Bronchial epithelial cell (primary cell): Measurements from ENCODE around the gene KCNJ10. TPM values are rescaled to one million over a fixed set of nuclear protein-coding genes. Genes with fewer than 3 reads are reported as not detected.
A peak's percentile ranks its signal among the peaks of the same experiment; 100 is the strongest.

Experiments
- DNase-seq: peaks from one replicate; pipeline ENCODE4 v3.0.0-alpha.2; 2010; ENCODE audit warnings: low read depth
- FAIRE-seq: peaks from 2 replicates; lab custom pipeline; 2011; peaks lifted over from hg19 to GRCh38; lab: Jason Lieb, UNC
- H3K27me3 ChIP-seq: 2 replicates; pipeline ENCODE4 v1.5.1; 2011; ENCODE audit warnings: low read length; ENCODE audit not compliant: control insufficient read depth, insufficient read depth
- H3K36me3 ChIP-seq: 2 replicates; pipeline ENCODE4 v1.5.1; 2011; ENCODE audit warnings: low read length; ENCODE audit not compliant: control insufficient read depth, insufficient read depth
- H3K4me3 ChIP-seq: 2 replicates; pipeline ENCODE4 v1.5.1; 2011; ENCODE audit warnings: mild to moderate bottlenecking, low read depth, low read length, control low read depth
- total RNA-seq: library from RNA; depleted of rRNA; stranded (reverse); fragments of >200 nt; gene quantifications from 2 replicates; pipeline ENCODE4 v1.2.1, GENCODE V29; 2014
- TF ChIP-seq, protein P1 (sequence below): IDR thresholded peaks from 2 replicates; pipeline ENCODE4 v1.5.1; 2011; ENCODE audit warnings: mild to moderate bottlenecking, moderate library complexity, low read length, control low read depth, inconsistent platforms; ENCODE audit not compliant: insufficient read depth, severe bottlenecking

Gene KCNJ10
- total RNA-seq, 1 donor from 2014 or later, result not detected

DNA sequence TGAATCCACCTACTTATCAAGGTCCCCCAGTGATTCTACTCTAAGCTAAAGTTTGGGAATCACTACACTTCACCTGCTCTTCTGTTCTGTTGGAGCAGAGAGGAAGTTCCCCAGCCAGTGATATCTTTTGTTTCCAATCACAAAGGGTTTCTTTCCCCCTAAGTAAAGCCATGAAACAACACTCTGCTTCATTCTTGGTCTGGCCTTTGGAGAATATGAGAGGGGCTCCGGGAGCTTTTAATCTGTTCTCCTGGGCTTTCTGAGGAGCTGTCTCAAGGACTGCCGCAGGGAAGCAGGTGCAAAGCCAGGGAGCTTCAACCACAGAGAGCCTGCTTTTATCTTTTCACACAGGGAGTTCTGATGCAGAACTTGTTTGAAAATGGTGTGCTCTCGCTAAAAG is 105.8 kb downstream of the KCNJ10 start:
- FAIRE-seq (no peak), DNase-seq (no peak)
- Histone ChIP-seq H3K27me3 (no peaks in the 10 kb centered on the region), H3K36me3 (peaks cover 3% of the 10 kb centered on the region), H3K4me3 (no peak overlapping the region)
- TF ChIP-seq, protein P1, sequence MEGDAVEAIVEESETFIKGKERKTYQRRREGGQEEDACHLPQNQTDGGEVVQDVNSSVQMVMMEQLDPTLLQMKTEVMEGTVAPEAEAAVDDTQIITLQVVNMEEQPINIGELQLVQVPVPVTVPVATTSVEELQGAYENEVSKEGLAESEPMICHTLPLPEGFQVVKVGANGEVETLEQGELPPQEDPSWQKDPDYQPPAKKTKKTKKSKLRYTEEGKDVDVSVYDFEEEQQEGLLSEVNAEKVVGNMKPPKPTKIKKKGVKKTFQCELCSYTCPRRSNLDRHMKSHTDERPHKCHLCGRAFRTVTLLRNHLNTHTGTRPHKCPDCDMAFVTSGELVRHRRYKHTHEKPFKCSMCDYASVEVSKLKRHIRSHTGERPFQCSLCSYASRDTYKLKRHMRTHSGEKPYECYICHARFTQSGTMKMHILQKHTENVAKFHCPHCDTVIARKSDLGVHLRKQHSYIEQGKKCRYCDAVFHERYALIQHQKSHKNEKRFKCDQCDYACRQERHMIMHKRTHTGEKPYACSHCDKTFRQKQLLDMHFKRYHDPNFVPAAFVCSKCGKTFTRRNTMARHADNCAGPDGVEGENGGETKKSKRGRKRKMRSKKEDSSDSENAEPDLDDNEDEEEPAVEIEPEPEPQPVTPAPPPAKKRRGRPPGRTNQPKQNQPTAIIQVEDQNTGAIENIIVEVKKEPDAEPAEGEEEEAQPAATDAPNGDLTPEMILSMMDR, result no peak

DNA sequence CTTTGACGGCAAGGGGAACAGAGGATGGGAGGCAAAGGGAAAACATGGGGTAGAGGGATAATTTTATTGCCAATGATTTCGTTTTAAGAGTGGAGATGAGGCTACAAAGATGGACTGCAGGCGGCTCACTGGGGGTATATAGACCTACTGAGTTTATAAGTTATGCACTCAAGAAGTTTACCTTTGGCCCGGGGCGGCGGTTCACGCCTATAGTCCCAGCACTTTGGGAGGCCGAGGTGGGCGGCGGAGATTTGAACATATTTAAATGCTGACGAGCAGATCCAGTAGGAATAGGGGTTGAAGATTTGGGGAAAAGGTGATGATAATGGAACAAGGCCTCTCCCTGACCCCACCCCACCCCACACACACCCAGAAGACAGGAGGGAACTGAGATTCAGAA is 107.8 kb downstream of the KCNJ10 start:
- TF ChIP-seq, protein P1, result no peak
- FAIRE-seq, result no peak
- Histone ChIP-seq H3K4me3 (peak overlapping the region; percentile 57), H3K27me3 (no peaks in the 10 kb centered on the region), H3K36me3 (peaks cover 2% of the 10 kb centered on the region)
- no peak for DNase-seq

- DNase-seq (no peak), FAIRE-seq (no peak)
- H3K27me3 ChIP-seq, result no peaks in the 10 kb centered on the region
- H3K4me3 ChIP-seq, result peak overlapping the region; percentile 57
- TF ChIP-seq, protein P1, result no peak
- H3K36me3 ChIP-seq, result peaks cover 2% of the 10 kb centered on the region
Measured at GRCh38 chr1:159961636-159962035, 108.3 kb downstream of the KCNJ10 start.

GRCh38 chr1:159960721-159961381 is 109.1 kb downstream of the KCNJ10 start:
- peaks cover 2% of the 10 kb centered on the region for H3K36me3 ChIP-seq
- peak overlapping the region; percentile 57 for H3K4me3 ChIP-seq
- TF ChIP-seq, protein P1, result no peak
- FAIRE-seq (peak; percentile 86), DNase-seq (peak; percentile 94)
- no peaks in the 10 kb centered on the region for H3K27me3 ChIP-seq

GRCh38 chr1:159959451-159959850 is 110.5 kb downstream of the KCNJ10 start:
- peak; percentile 91 for DNase-seq
- TF ChIP-seq, protein P1, result no peak
- Histone ChIP-seq H3K36me3 (no peaks in the 10 kb centered on the region), H3K27me3 (no peaks in the 10 kb centered on the region), H3K4me3 (no peak overlapping the region)
- FAIRE-seq, result no peak

GRCh38 chr1:159958719-159959380 is 111.1 kb downstream of the KCNJ10 start:
- DNase-seq (no peak), FAIRE-seq (no peak)
- TF ChIP-seq, protein P1, result no peak
- Histone ChIP-seq H3K36me3 (no peaks in the 10 kb centered on the region), H3K27me3 (no peaks in the 10 kb centered on the region), H3K4me3 (no peak overlapping the region)
